Activated gamma-delta T cell treated with Interleukin-2 at 50 U/mL for 16 hours (primary cell): ENCODE data around the gene VTN.

ENCODE experiments used
- DNase-seq: peaks from one replicate; pipeline ENCODE4 v3.0.0-alpha.2; 2020

Gene VTN

GRCh38 chr17:28395426-28395825 lies 25.3 kb upstream of the VTN start:
- no peak for DNase-seq

GRCh38 chr17:28394337-28395116 lies 24.4 kb upstream of the VTN start:
- DNase-seq, result no peak

GRCh38 chr17:28392491-28392890 lies 22.4 kb upstream of the VTN start:
- DNase-seq, result no peak

- DNase-seq, result no peak
These were observed 21.3 kb upstream of the VTN start for GRCh38 chr17:28391401-28391800.

GRCh38 chr17:28390984-28391383 lies 20.9 kb upstream of the VTN start:
- DNase-seq, result no peak

GRCh38 chr17:28390563-28390962 lies 20.5 kb upstream of the VTN start:
- DNase-seq, result no peak

- no peak for DNase-seq
These were observed 20.0 kb upstream of the VTN start for GRCh38 chr17:28390141-28390540.

GRCh38 chr17:28388106-28388505 lies 18.0 kb upstream of the VTN start:
- DNase-seq, result no peak

GRCh38 chr17:28386391-28386790 lies 16.3 kb upstream of the VTN start:
- DNase-seq, result no peak

- DNase-seq, result no peak
These were observed 15.3 kb upstream of the VTN start for GRCh38 chr17:28385406-28385805.

GRCh38 chr17:28385037-28385400 lies 14.9 kb upstream of the VTN start:
- no peak for DNase-seq

GRCh38 chr17:28384281-28385036 lies 14.4 kb upstream of the VTN start:
- DNase-seq, result peak; percentile 53

GRCh38 chr17:28381141-28381825 lies 11.2 kb upstream of the VTN start:
- no peak for DNase-seq

GRCh38 chr17:28379814-28380801 lies 10.0 kb upstream of the VTN start:
- DNase-seq, result no peak

GRCh38 chr17:28372945-28373274 lies 2.8 kb upstream of the VTN start:
- no peak for DNase-seq

GRCh38 chr17:28372203-28372944 lies 2.3 kb upstream of the VTN start:
- no peak for DNase-seq

GRCh38 chr17:28371245-28372202 lies 1.4 kb upstream of the VTN start, which contains the start of gene SARM1:
Gene SARM1, plus strand, starts transcription at chr17:28371694. Its CDS starts 339 bp downstream, at chr17:28372033.
- peak; percentile 77 for DNase-seq

- DNase-seq, result no peak
These were observed 617 bp upstream of the VTN start for GRCh38 chr17:28370744-28371103.

GRCh38 chr17:28369684-28370034 lies 448 bp downstream of the VTN start:
- DNase-seq, result no peak

- no peak for DNase-seq
These were observed 1.0 kb downstream of the VTN start for GRCh38 chr17:28368915-28369683.
